HG02610 (cell line): ENCODE data around the gene LGALSL.
A peak's percentile ranks its signal among the peaks of the same experiment; 100 is the strongest.

Source experiments
- ATAC-seq: cut with Tn5 transposase; IDR thresholded peaks from one replicate; pipeline ENCODE4 v1.9.1; 2021; ENCODE audit warnings: mild to moderate bottlenecking, moderate library complexity; ENCODE audit not compliant: unreplicated experiment

LGALSL gene

DNA sequence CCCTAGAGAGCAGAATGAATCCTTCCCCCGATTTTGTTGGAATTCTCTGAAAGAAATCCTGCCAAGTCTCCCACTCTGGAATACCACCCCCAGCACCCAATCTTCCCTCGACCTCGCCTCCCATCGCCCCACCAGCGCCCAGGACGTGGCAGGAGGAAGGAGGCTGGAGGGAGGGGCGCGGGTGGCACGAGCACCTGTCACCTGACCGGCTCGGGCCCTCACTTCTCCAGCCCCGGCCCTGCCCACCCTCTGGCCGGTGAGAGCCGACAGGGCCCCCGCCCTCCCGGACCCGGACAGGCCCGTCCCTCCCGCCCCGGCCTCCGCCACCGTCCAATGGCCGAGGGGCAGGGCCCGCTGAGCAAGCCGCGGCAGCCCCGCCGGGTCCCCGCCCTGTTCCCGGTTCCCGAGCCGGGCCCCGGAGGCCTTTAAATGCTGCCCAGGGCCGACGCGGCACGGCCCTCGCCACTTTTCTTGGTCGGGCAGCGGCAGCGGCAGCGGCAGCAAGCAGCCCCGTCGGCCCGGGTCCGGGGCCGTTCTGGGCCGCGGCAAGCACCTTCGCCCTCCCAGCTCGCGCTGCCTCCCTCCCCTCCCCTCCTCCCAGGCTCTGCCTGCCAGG is at the start of gene LGALSL:
Gene LGALSL, plus strand, starts transcription at position 393 of the 616 bp plus-strand sequence. CDS start 384 bp downstream, outside the sequence.
- peak; percentile 68 for ATAC-seq

DNA sequence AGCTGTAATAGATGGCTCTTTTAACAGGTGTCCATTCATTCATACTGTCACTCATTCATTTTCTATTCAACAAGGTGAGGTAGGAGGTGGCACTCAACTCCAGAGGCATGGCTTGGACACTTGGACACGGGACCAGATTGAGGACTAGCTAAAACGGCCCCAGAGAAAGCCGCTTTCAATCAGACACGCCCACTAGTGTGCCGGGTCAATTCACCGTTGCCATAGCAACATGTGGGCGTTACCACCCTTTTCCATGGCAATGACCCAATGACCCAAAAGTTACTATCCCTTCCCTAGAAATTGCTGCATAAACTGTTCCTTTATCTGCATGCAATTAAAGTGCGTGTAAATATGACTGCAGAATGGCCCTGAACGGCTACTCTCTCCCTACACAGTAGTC is 49.2 kb upstream of the LGALSL start:
- no peak for ATAC-seq

DNA sequence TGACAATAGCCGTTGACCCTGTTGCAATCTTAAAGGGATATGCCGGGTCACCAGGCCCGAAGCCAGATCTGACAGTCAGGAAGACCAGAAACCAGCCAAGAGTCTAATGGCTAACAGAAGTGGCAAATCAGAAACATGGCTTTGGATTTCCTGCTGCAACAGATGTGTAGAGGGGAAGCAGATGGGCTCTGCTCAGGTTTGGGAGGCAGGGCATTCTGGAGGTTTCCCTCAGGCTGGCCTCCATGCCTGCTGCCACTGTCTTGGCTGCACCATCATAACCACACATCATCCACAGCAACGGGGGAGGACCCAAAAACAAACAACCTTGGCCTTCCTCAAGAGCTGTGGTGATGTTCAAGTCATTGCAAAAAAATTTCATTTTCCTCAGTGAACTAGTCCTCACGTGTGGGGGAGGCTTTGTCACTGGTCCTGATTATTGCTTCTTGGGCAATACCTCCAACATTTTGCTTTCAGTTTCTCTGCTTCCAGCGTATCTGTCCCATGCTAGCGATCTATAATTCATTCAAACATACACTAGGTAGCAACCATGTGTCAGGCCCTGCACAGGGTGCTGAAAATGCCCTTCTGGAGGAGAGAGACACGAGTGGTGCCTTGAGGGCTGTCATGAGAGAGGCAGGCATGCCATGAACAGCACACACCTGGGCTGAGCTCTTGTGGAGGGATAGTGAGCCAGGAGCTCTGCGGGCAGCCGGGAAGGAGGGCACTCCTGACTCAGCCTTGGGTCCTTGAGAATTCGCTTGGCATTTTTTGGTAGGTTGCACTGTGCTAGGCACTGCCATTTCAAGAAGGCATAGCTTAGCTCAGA is 48.2 kb upstream of the LGALSL start:
- ATAC-seq, result no peak

DNA sequence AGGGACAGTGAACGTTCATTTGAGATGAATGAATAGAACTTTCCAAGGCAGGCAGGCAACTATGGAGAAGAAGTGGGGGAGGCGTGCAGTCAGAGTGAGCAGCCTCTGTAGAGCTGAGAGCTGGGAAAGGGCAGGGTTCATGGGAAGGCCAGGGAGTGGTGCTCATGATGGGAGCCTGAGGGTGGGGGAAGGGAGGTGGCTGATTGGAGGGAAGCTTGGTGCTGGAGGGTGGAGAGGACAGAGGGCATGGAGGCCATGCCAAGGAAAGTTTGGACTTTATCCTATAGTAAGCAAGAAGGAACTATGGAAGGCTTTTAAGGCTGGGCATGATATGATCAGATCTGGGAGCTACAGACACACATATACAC is 47.6 kb upstream of the LGALSL start:
- no peak for ATAC-seq

DNA sequence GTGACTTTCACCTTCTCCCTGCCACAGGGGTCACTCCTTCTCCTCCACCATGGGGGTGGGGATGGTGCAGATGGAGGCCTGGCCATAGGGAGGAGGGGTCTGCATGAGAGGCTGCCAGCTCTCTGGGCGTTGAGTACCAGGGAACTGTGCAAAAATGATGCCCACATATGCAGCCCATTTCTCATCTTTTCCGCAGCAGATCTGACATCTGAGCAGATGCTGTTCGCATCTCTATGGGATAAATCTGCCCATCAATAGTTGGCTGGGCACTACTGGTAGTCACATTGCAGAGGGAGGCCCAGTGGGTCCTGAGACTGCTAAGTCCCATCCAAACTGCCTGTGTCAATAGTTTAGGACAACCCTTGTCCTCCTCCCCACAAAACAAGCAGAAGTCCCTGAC is 45.9 kb upstream of the LGALSL start:
- ATAC-seq, result no peak

DNA sequence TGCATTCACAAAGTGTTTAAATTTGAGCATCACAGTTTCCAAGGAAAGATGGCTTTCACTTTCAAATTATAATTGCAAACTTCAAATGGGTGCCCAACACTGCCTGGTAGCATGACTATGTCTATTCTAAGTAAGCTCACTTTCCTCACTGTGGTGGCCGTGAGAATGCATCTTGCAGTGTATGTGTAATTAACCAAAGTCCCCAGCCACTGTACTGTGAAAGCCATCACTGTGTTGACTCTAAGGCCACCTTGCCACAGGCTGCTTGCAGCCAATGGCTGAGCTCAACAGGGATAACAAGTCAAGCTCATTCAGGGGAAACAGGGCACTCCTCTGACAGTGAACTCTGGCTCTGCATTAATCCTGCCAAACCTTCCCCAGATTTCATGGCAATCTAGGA is 43.3 kb upstream of the LGALSL start:
- ATAC-seq, result no peak

DNA sequence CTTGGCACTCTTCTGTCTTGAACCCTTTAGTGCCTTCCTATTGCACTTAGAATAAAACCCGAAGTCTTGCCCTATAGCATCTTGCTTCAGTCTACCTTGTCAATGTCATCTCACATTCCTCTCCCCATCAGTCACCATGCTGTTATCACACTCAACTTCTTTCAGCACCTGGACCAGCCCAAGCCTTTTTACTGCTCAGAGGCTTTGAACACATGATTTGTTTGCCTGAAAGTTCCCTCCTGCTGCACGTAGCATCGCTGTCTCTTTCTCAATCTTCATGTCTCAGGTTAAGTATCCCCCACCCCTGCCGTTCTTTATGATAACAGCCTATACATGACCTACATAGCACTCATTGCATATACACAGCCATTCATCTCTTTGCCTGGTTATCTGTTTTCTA is 41.3 kb upstream of the LGALSL start:
- ATAC-seq, result no peak

DNA sequence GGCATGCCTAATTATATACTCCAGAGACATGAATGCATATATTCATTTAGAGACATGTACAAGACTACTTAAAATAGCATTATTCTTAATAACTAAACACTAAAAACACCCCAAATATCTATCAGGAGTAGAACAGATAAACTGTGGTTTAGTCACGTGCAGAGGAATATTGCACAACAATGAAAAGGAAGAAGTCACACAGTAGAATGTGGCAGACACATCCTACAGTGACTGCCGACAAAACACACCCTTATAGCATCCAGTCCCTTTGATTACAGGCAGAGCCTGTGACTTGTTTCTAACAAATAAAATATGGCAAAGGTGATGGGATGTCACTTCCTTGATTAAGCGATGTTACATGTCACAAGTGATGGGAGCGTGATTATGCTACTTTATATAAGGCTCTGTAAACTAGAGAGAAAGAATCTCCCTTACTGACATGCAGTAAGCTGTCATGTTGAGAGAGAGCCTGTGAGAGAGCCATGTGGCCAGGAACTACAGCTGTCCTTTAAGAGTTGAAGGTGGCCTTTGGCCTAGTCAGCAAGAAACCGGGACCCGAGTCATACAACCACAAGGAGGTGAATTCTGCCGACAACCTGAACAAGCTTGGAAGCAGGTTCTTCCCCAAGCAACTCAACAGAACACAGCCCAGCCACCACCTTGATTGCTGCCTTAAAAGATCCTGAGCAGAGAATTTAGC is 39.1 kb upstream of the LGALSL start:
- ATAC-seq, result no peak

DNA sequence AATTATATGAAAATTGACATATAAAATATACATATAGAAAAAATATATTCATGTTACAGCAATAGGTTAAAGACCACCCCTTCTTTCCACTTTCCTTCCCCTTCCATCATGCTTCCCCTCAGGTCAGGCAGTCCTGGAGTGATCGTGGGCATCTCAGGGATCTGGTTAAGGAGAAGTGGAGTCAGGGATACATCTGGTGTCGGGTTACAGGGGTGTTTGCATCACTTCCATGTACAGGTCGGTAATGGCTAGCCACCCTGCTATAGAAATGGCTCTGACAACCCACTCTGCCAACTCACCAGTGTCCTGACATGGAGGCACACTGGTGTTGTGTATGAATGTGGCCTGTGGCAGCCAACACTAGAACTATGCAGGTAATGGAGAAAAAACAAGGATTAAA is 36.3 kb upstream of the LGALSL start:
- ATAC-seq, result no peak

DNA sequence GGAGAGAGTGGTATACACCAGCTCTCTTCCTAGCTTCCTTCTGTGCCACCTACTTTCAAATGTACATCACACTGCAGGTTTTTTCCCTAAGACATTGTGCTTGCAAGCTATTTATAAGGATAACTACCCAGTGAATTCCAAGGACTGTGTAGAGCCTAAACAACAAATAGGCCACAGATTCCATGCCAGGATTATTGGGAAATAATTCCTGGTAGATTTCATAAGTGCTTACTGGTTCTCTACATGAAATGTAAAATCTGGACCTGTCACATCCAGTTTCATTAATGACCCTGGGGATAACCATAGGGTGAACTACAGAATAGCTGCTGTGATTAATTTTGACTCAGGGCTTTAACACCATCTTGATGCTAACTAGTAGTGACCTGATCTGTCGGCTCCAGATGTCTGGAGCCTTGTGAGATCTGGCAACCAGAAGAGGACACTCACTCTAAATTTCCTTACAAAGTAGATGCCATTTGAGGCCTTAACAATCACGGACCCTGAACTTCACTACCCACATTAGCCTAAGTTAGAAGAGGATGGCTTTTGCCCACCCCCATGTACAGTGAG is 34.3 kb upstream of the LGALSL start:
- ATAC-seq, result no peak

DNA sequence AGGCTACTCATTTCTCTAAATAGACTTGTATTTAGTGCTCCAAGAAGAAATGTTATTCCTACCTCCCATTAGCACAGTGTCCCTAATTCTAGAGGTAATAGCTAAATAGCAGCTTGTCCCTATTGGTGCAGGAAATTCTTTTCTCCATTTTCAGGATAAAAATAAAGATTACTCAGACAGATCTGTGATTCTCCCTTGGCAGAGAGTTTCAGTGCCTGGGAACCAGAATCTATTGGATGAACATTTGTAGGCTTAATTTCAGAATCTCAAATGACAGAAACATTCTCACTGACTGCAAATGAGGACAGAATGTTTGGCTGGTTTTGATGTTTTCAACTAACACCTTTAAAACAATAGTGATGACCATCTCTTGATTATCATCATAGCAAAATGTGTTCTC is 33.3 kb upstream of the LGALSL start:
- no peak for ATAC-seq

DNA sequence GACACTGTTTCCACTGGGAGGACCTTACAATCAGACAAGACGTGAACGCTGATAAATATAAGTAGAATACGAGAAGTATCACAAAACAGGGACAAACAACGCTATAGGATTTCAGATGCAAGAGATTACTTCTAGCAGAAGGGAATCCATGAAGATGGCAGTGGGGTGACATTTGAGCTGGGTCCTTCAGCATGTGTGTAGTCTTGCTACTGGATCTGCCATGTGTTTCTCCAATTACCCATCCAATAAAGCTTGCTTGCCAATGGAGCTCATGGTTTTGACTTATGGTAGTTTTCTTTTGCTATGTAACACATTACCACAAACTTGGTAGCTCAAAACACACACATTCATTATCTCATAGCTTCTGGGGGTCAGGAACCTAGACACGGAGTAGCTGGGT is 32.8 kb upstream of the LGALSL start:
- ATAC-seq, result no peak

DNA sequence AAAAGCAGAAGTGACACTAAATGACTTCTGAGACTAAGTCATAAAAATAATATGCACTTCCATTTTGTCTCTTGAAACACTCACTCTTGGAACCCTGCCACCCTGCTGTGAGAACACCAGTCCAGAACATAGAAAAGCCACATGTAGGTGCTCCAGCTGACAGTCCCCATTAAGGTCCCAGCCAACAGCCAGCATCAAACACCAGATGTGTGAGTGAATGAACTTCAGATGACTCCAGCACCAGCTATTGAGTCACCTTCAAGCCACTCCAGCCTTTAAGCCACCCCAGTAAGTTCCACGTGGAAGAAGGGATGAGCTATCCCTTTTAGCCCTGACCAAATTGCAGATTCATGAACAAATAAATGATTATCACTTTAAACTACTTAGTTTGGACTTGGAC is 31.5 kb upstream of the LGALSL start:
- no peak for ATAC-seq

DNA sequence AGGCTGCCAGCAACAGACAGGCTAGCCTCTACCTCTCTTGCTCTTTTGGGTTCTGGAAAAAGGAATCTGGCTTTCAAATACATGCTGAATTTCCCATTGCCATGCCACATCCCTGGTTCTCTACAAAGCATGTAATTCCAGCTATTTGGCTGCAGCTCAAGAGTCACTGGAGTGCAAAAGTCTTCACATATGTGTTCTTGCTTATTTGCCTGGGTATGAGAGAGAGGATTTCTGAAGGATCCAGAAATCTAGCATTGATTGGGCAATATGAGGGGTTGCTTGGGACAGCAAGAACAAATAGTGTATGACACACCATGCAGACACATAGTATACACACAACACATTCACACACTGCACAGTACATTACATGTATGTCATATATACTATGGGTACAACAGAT is 30.7 kb upstream of the LGALSL start:
- no peak for ATAC-seq

DNA sequence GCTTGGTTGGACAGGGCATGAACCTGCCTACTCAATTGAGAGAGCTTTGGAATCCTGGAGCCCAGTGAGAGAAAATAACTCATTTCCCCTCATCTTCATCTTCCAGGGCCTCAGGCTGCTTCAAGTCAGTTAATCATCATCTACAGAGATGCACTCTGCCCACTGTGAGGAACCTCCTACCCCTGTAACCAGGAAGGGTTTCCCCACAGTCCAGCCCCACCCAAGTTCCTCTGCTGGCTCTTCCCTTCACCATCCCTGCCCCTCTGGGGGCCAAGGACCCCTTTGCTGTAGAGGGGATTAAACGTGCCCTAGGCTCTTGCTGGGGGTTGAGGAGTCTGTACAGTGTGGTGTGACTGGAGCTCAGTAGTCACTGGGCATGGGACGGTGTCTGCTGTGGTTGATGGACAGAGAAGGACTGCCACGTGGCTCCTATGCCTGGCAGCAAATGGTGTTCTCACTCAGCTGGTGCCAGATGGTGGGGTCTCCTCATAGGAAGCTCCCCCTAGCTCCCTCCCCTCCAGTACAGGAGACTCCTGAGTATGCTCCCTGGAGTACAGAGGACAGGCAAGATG is 29.5 kb upstream of the LGALSL start:
- no peak for ATAC-seq

DNA sequence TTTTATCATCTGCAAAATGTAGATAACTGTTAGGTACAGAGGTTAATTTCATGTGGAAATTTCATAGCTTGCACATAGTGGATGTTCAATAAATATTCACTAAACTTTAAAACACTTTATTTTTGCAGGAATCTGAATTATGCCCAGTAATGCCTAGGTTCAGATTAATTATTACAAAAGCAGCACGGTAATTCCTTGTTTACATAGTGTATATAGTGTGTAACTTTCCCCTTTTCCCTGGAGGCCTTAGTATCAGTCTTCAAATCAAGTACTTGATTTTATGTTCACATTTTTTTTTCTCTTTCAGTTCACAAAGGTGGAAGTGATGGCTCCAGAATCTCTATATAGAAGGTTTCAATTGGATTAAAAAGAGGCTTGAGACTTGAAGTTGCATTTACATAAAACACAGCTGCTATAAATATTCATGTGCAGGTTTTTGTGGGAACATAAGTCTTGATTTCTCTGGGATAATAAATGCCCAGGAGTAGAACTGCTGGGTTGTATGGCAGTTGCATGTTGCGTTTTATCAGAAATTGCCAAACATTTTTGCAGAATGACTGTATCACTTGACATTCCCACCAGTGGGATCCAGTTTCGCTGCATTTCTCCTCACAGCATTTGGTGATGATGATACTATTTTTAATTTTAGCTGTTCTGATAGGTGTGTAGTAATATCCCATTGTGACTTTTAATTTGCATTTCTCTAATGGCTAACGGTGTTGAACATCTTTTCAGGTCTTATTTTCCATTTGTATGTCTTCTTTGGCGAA is 27.6 kb upstream of the LGALSL start:
- ATAC-seq, result no peak

DNA sequence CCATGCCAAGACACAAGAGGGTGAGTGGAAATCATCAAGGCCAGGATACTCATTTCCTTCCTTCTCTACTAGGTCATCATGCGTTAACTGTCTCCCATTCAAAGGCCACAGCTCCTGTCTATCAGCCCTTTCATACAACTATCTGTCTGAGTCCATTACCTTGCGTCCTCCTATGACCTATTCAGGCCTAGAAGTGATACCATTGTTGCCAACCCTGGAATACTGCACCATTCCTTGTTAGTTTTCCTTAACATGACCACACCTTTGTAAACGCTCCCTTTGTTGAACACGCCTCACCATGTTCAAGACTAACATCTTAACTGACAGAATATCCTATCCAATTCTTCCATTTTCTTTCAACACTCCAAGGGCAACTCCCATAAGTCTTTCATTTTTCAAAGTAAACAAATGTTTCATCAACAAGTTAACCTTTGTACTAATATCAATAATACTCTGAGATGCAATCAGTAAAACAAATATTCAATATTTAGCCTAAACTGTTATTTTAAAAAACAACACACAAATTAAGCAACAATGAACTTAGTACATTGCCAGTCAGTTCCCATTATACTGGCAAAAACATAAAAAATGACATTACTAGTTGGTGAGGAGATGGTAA is 19.8 kb upstream of the LGALSL start:
- no peak for ATAC-seq

DNA sequence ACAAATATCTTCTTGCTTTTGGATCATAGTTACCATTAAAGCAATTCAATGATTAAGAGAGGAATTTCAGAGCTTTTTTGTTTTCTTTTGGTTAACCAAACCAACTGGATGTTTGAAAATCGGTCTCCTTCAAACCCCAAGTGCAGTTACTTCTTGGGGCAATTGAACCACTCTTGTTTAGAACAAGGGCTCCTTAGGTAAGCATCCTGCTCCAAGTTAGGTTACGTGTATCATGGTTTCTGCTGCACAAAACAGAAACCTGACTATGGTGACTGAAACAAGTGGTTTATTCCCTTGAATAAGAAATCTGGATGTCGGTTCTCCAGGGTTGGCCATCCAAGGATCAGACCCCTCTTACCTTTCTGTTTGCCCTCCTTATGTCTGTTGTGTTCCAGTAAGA is 16.1 kb upstream of the LGALSL start:
- ATAC-seq, result no peak

DNA sequence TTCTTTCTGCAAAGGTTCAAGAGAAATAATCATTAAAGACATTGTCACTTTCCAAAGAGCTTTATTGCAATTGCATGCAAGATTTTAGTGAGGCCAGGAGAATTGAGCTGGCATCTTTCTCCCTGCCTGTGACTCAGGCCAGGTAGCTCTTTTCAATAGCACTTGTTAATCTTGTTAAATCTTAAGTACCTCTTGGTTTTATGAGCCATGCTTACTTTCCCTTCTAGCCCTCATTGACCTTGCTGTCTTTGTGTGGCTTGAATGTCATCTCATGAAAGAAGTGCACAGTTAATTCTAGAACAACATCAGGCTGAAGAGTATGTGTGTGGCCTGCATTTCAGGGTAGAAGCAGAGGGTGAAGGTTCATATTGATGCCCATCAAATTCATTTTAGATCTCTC is 14.8 kb upstream of the LGALSL start:
- ATAC-seq, result no peak

DNA sequence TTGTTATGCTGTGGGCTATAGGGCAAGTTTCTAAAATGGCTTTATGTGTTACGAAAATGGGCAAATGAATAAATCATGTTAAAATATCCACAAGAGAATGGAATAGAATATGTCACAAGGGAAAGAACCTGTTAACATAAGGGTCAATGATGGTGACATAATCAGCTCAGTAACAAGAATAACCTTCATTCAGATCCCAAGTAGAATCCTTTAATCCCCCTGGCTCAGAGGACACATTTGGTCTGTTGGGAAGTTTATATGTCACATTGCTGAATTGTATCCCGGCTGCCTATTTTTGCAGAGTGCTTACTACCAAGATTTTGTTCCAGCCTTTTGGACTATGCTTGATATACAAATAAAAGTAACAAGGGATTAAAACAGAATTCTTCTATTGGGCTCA is 13.1 kb upstream of the LGALSL start:
- ATAC-seq, result no peak
